ENCODE data around the gene HERC2. TPM values are rescaled to one million over a fixed set of nuclear protein-coding genes. Genes with fewer than 3 reads are reported as not detected.

The HERC2 gene
- total RNA-seq, 3 donors from 2014 or later (not counting 1 experiment from before 2014, with no cell fraction given) = 54.2 to 64.0 (median 63.9) TPM

DNA sequence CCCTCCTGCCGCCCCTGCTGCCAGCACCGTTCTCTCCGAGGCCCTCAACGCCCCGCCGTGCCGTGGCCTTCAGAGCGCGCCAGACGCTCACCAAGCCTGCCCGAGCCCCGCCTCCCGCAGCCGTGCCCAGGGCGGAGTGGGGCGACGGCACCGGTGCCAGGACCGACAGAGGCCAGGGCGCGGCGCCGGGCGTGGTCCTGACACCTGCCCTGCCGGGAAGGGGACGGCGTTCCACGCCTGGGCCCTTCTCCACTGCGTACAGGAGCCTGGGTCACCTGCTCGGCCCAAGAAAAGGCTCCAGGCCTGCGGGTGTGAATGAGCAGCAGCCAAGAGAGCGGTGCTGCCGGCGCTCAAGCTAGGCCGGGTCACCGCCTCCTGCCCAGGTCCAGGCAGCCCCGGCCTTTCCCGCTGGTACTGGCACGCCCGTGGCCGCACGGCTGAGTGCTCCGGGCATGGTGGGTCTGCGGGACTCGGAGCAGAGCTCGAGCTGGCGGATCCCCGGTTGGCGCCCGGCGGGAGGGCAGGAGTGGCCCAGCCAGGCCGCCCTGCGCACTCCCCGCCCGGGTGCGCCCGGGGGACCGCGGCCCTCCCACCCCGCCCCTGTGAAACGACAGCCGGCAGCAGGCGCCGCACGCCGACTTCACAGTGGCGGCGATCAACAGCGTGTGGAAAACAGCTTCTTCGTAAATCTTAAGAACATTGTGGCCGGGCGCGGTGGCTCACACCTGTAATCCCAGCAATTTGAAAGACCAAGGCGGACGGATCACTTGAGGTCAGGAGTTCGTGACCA lies 227.1 kb downstream of the HERC2 start:
- ATAC-seq (peak; percentile 16 to 35 (median 27)), DNase-seq (peak in 1 of 2 donors; percentile 40)
- Histone ChIP-seq H3K9me3 (ENCODE audit: control insufficient read depth, insufficient read depth, low read length) (peaks cover 5% of the 10 kb centered on the region), H3K36me3 (ENCODE audit: control insufficient read depth, insufficient read depth, low read length) (no peaks in the 10 kb centered on the region), H3K4me1 (ENCODE audit: control insufficient read depth, insufficient read depth, low read length) (peaks cover 39% of the 10 kb centered on the region), H3K27me3 (ENCODE audit: control insufficient read depth, insufficient read depth, low read length) (peaks cover 38% of the 10 kb centered on the region), H3K4me3 (ENCODE audit: low read length) (peak overlapping the region; percentile 62), H3K27ac (ENCODE audit: low read length) (peak overlapping the region; percentile 40)
- peaks cover 23 to 42% of the 10 kb centered on the region in 2 donors for H3K4me1 Mint-ChIP-seq
- peak overlapping the region; percentile 54 to 59 for H3K27ac Mint-ChIP-seq
- TF ChIP-seq, protein P1, sequence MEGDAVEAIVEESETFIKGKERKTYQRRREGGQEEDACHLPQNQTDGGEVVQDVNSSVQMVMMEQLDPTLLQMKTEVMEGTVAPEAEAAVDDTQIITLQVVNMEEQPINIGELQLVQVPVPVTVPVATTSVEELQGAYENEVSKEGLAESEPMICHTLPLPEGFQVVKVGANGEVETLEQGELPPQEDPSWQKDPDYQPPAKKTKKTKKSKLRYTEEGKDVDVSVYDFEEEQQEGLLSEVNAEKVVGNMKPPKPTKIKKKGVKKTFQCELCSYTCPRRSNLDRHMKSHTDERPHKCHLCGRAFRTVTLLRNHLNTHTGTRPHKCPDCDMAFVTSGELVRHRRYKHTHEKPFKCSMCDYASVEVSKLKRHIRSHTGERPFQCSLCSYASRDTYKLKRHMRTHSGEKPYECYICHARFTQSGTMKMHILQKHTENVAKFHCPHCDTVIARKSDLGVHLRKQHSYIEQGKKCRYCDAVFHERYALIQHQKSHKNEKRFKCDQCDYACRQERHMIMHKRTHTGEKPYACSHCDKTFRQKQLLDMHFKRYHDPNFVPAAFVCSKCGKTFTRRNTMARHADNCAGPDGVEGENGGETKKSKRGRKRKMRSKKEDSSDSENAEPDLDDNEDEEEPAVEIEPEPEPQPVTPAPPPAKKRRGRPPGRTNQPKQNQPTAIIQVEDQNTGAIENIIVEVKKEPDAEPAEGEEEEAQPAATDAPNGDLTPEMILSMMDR (IDR thresholded peaks at IDR 0.05) = no peak
- peak overlapping the region; percentile 88 for H3K4me3 Mint-ChIP-seq
- peaks cover 0 to 5% of the 10 kb centered on the region in 2 donors for H3K9me3 Mint-ChIP-seq
- peaks cover 51 to 61% of the 10 kb centered on the region in 2 donors for H3K27me3 Mint-ChIP-seq (ENCODE audit: low read depth in 2 of 2)
- intact Hi-C loops (cut with micrococcal nuclease) = no loop called here
- WGBS (ENCODE audit: insufficient coverage) = 2% methylated on average over 76 of the region's 76 CpGs
- peaks cover 16% of the 10 kb centered on the region for H3K36me3 Mint-ChIP-seq

DNA sequence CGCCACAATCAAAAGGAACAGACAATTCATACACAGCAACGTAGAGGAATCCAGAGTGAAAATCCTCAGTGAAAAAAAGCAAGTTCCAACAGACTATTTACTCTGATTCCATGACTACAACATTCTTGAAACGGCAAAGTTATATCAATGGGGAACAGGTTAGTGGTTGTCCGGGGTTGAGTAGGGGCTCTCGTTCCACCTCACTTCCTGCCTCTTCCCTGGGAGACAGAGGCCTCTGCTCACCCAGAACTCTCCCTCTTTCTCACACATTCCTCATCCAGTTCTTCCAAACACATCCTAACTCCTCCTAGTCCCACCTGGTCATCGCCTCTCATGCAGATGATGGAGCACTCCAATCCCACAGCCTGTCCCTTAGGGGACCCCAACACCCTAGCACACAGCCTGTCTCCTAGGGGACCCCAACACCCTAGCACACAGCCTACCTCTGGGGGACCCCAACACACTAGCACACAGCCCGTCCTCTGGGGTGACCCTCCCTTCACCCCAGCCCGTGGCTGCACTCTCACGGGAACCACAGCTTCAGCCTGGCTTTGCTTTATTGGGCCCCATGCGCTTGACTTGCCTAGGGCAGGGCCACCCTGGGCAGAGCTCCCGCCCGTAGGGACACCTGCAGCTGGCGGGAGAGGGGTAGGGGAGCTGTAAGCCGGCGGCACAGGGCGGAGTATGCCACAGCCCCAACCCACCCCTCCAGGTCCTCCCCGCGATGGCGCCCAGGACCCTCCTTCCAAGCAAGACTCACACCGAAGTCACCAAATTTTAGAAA lies 228.0 kb downstream of the HERC2 start:
- Histone ChIP-seq H3K27ac (ENCODE audit: low read length) (no peak overlapping the region), H3K4me1 (ENCODE audit: control insufficient read depth, insufficient read depth, low read length) (peaks cover 33% of the 10 kb centered on the region), H3K27me3 (ENCODE audit: control insufficient read depth, insufficient read depth, low read length) (peaks cover 31% of the 10 kb centered on the region), H3K9me3 (ENCODE audit: control insufficient read depth, insufficient read depth, low read length) (peaks cover 5% of the 10 kb centered on the region), H3K4me3 (ENCODE audit: low read length) (no peak overlapping the region), H3K36me3 (ENCODE audit: control insufficient read depth, insufficient read depth, low read length) (no peaks in the 10 kb centered on the region)
- peak overlapping the region; percentile 43 for H3K4me3 Mint-ChIP-seq
- peak overlapping the region in 1 of 2 donors; percentile 27 for H3K27ac Mint-ChIP-seq
- intact Hi-C loops (cut with micrococcal nuclease) = no loop called here
- TF ChIP-seq, protein P1 (IDR thresholded peaks at IDR 0.05) = no peak
- peaks cover 16% of the 10 kb centered on the region for H3K36me3 Mint-ChIP-seq
- peaks cover 51 to 64% of the 10 kb centered on the region in 2 donors for H3K27me3 Mint-ChIP-seq (ENCODE audit: low read depth in 2 of 2)
- no peak for ATAC-seq
- peaks cover 0 to 5% of the 10 kb centered on the region in 2 donors for H3K9me3 Mint-ChIP-seq
- peaks cover 18 to 37% of the 10 kb centered on the region in 2 donors for H3K4me1 Mint-ChIP-seq
- 46% methylated on average over 14 of the region's 20 CpGs for WGBS (ENCODE audit: insufficient coverage)
- DNase-seq = no peak

DNA sequence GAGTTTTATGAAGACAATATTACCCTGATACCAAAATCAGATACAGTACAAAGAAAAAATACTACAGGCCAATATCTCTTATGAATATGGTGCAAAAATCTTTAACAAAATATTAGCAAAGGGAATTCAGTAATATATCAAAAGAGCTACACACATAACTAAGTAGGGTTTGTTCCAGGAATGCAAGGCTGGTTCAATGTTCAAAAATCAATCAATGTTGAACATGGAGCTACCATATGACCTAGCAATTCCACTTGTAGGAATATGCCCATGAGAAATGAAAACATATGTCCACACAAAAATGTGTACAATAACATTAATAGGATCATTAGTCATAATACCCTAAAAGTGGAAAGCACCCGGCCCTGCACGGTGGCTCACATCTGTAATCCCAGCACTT lies 230.7 kb downstream of the HERC2 start:
- peaks cover 21% of the 10 kb centered on the region for H3K27me3 ChIP-seq (ENCODE audit: control insufficient read depth, insufficient read depth, low read length)
- no peak for ATAC-seq
- Mint-ChIP-seq H3K36me3 (peaks cover 16% of the 10 kb centered on the region), H3K9me3 (peaks cover 0 to 5% of the 10 kb centered on the region in 2 donors), H3K4me1 (peaks cover 12 to 24% of the 10 kb centered on the region in 2 donors), H3K27me3 (ENCODE audit: low read depth in 2 of 2) (peaks cover 42 to 59% of the 10 kb centered on the region in 2 donors), H3K27ac (no peak overlapping the region), H3K4me3 (no peak overlapping the region)
- no peak overlapping the region for H3K27ac ChIP-seq (ENCODE audit: low read length)
- WGBS (ENCODE audit: insufficient coverage) = 97% methylated on average over 2 of the region's 2 CpGs
- no peak overlapping the region for H3K4me3 ChIP-seq (ENCODE audit: low read length)
- TF ChIP-seq, protein P1 (IDR thresholded peaks at IDR 0.05) = no peak
- no peak for DNase-seq
- peaks cover 21% of the 10 kb centered on the region for H3K4me1 ChIP-seq (ENCODE audit: control insufficient read depth, insufficient read depth, low read length)
- intact Hi-C loops (cut with micrococcal nuclease) = no loop called here
- peaks cover 5% of the 10 kb centered on the region for H3K9me3 ChIP-seq (ENCODE audit: control insufficient read depth, insufficient read depth, low read length)
- no peaks in the 10 kb centered on the region for H3K36me3 ChIP-seq (ENCODE audit: control insufficient read depth, insufficient read depth, low read length)
